GM21528 (cell line): ENCODE data around the gene KHDRBS2.

ENCODE experiments used
- ATAC-seq: cut with Tn5 transposase; IDR thresholded peaks from one replicate; pipeline ENCODE4 v1.9.1; 2021; ENCODE audit warnings: mild to moderate bottlenecking, moderate library complexity; ENCODE audit not compliant: unreplicated experiment, low FRiP score

The KHDRBS2 gene

DNA sequence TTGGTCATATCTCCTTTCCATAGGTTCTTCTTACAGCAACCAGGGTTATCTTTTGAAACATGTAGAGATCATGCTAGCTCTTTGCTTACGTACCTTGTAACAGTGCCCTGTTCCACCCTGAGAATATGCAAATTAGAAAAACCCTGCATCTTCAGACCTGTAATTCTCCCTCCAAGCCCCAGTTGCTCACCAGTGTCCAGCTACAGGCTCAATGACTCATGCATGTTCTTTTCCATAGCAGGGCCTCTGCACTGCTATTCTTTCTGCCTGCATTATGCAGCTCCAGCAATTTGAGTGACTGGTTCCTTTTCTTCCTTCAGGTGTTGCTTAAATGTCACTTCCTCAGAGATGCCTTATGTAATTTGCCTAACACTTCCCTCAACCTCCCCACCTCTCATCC, 636.2 kb downstream of the KHDRBS2 start:
- no peak for ATAC-seq

GRCh38 chr6:61640463-61640862, 645.6 kb downstream of the KHDRBS2 start:
- no peak for ATAC-seq
